Neural cell (in vitro differentiated cells): ENCODE results near the gene MVK.

Experiments
- EP300 ChIP-seq: fragments of 450-650 bp; conservative IDR thresholded peaks from 2 replicates; pipeline ENCODE4 v1.6.1; 2014; ENCODE audit warnings: antibody characterized with exemption, mild to moderate bottlenecking, moderate library complexity; ENCODE audit not compliant: poor library complexity, severe bottlenecking
- EZH2 ChIP-seq: fragments of 200-600, 300-800 bp; shearing (Covaris generic), sonication (generic); IDR thresholded peaks from 2 replicates; pipeline ENCODE4 v1.6.1; 2014; ENCODE audit warnings: antibody characterized with exemption, low read length, borderline replicate concordance, mild to moderate bottlenecking; ENCODE audit not compliant: insufficient read depth, poor library complexity, severe bottlenecking
- MXI1 ChIP-seq: fragments of 450-650 bp; conservative IDR thresholded peaks from 2 replicates; pipeline ENCODE4 v1.6.1; 2014; ENCODE audit warnings: antibody characterized with exemption, mild to moderate bottlenecking; ENCODE audit not compliant: poor library complexity, severe bottlenecking
- POLR2AphosphoS5 ChIP-seq: IDR thresholded peaks from 2 replicates; pipeline ENCODE4 v1.6.1; 2012
- RAD21 ChIP-seq: fragments of 450-650 bp; conservative IDR thresholded peaks from 2 replicates; pipeline ENCODE4 v1.6.1; 2014; ENCODE audit warnings: antibody characterized with exemption, mild to moderate bottlenecking, moderate library complexity
- SMC3 ChIP-seq: fragments of 450-650 bp; conservative IDR thresholded peaks from 2 replicates; pipeline ENCODE4 v1.6.1; 2014; ENCODE audit warnings: antibody characterized with exemption, mild to moderate bottlenecking, moderate library complexity; ENCODE audit not compliant: poor library complexity
- TAF1 ChIP-seq: IDR thresholded peaks from 2 replicates; pipeline ENCODE4 v1.6.1; 2012; ENCODE audit warnings: low read depth
- TF ChIP-seq, protein P1 (sequence below): fragments of 450-650 bp; IDR thresholded peaks from 2 replicates; pipeline ENCODE4 v1.5.1; 2014; ENCODE audit warnings: antibody characterized with exemption, mild to moderate bottlenecking, moderate library complexity; ENCODE audit not compliant: poor library complexity, severe bottlenecking
- TF ChIP-seq, protein P2 (sequence below): IDR thresholded peaks from 2 replicates; pipeline ENCODE4 v1.6.1; 2012; ENCODE audit warnings: borderline replicate concordance

- TF ChIP-seq, protein P1, sequence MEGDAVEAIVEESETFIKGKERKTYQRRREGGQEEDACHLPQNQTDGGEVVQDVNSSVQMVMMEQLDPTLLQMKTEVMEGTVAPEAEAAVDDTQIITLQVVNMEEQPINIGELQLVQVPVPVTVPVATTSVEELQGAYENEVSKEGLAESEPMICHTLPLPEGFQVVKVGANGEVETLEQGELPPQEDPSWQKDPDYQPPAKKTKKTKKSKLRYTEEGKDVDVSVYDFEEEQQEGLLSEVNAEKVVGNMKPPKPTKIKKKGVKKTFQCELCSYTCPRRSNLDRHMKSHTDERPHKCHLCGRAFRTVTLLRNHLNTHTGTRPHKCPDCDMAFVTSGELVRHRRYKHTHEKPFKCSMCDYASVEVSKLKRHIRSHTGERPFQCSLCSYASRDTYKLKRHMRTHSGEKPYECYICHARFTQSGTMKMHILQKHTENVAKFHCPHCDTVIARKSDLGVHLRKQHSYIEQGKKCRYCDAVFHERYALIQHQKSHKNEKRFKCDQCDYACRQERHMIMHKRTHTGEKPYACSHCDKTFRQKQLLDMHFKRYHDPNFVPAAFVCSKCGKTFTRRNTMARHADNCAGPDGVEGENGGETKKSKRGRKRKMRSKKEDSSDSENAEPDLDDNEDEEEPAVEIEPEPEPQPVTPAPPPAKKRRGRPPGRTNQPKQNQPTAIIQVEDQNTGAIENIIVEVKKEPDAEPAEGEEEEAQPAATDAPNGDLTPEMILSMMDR: no peak
- TF ChIP-seq POLR2AphosphoS5 (no peak), EZH2 (no peak), RAD21 (no peak), MXI1 (no peak), TAF1 (no peak), SMC3 (no peak), EP300 (no peak)
- TF ChIP-seq, protein P2, sequence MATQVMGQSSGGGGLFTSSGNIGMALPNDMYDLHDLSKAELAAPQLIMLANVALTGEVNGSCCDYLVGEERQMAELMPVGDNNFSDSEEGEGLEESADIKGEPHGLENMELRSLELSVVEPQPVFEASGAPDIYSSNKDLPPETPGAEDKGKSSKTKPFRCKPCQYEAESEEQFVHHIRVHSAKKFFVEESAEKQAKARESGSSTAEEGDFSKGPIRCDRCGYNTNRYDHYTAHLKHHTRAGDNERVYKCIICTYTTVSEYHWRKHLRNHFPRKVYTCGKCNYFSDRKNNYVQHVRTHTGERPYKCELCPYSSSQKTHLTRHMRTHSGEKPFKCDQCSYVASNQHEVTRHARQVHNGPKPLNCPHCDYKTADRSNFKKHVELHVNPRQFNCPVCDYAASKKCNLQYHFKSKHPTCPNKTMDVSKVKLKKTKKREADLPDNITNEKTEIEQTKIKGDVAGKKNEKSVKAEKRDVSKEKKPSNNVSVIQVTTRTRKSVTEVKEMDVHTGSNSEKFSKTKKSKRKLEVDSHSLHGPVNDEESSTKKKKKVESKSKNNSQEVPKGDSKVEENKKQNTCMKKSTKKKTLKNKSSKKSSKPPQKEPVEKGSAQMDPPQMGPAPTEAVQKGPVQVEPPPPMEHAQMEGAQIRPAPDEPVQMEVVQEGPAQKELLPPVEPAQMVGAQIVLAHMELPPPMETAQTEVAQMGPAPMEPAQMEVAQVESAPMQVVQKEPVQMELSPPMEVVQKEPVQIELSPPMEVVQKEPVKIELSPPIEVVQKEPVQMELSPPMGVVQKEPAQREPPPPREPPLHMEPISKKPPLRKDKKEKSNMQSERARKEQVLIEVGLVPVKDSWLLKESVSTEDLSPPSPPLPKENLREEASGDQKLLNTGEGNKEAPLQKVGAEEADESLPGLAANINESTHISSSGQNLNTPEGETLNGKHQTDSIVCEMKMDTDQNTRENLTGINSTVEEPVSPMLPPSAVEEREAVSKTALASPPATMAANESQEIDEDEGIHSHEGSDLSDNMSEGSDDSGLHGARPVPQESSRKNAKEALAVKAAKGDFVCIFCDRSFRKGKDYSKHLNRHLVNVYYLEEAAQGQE: no peak
Measured at GRCh38 chr12:109627633-109628032, 54.0 kb downstream of the MVK start.
